Glutamatergic neuron (in vitro differentiated cells): ENCODE measurements around the gene RAB13. TPM values are rescaled to one million over a fixed set of nuclear protein-coding genes. Genes with fewer than 3 reads are reported as not detected.

ENCODE experiments used
- DNase-seq: peaks from one replicate; pipeline ENCODE4 v3.0.0; 2022
- H3K27ac Mint-ChIP-seq: one replicate; pipeline ENCODE4 v1.8.0; 2020; ENCODE audit warnings: mild to moderate bottlenecking, mixed read lengths, inconsistent platforms; ENCODE audit not compliant: unreplicated experiment
- H3K27me3 Mint-ChIP-seq: one replicate; pipeline ENCODE4 v1.8.0; 2020; ENCODE audit warnings: mild to moderate bottlenecking, moderate library complexity, mixed read lengths, inconsistent platforms; ENCODE audit not compliant: unreplicated experiment
- H3K36me3 Mint-ChIP-seq: one replicate; pipeline ENCODE4 v1.8.0; 2020; ENCODE audit warnings: mild to moderate bottlenecking, mixed read lengths, inconsistent platforms; ENCODE audit not compliant: unreplicated experiment
- H3K4me1 Mint-ChIP-seq: one replicate; pipeline ENCODE4 v1.8.0; 2020; ENCODE audit warnings: mild to moderate bottlenecking, low read depth, mixed read lengths, inconsistent platforms; ENCODE audit not compliant: unreplicated experiment
- H3K4me3 Mint-ChIP-seq: one replicate; pipeline ENCODE4 v1.8.0; 2020; ENCODE audit warnings: mild to moderate bottlenecking, mixed read lengths, inconsistent platforms; ENCODE audit not compliant: unreplicated experiment
- H3K9me3 Mint-ChIP-seq: one replicate; pipeline ENCODE4 v1.8.0; 2020; ENCODE audit warnings: mild to moderate bottlenecking, moderate library complexity, mixed read lengths, inconsistent platforms; ENCODE audit not compliant: unreplicated experiment
- CTCF ChIP-seq: fragments of 200-600 bp; sonication (generic); IDR thresholded peaks from one replicate; pipeline ENCODE4 v1.5.0; 2021; ENCODE audit not compliant: partially characterized antibody, unreplicated experiment
- total RNA-seq: library from RNA; stranded (reverse); fragmentation: NEBNext Ultra II Directional; extraction: Animal tissue kit (Norgen Biotek cat#: 25700); gene quantifications from one replicate; pipeline ENCODE4 v1.2.1, GENCODE V29; 2021; ENCODE audit not compliant: unreplicated experiment

Gene RAB13
- total RNA-seq, 1 donor from 2014 or later, result 29.9 TPM

- DNase-seq, result no peak
- peaks cover 7% of the 10 kb centered on the region for H3K9me3 Mint-ChIP-seq
- H3K27me3 Mint-ChIP-seq, result peaks cover 7% of the 10 kb centered on the region
- no peaks in the 10 kb centered on the region for H3K36me3 Mint-ChIP-seq
- peaks cover 3% of the 10 kb centered on the region for H3K4me1 Mint-ChIP-seq
- no peak for TF ChIP-seq CTCF
- H3K4me3 Mint-ChIP-seq, result no peak overlapping the region
- no peak overlapping the region for H3K27ac Mint-ChIP-seq
These were observed 41.4 kb downstream of the RAB13 start for GRCh38 chr1:153944827-153945117.

GRCh38 chr1:153944005-153944826, 41.9 kb downstream of the RAB13 start:
- H3K4me1 Mint-ChIP-seq, result peaks cover 3% of the 10 kb centered on the region
- H3K27me3 Mint-ChIP-seq, result peaks cover 7% of the 10 kb centered on the region
- DNase-seq, result no peak
- H3K4me3 Mint-ChIP-seq, result peak overlapping the region; percentile 26
- peaks cover 7% of the 10 kb centered on the region for H3K9me3 Mint-ChIP-seq
- H3K27ac Mint-ChIP-seq, result no peak overlapping the region
- no peak for TF ChIP-seq CTCF
- no peaks in the 10 kb centered on the region for H3K36me3 Mint-ChIP-seq

- Mint-ChIP-seq H3K27me3 (peaks cover 9% of the 10 kb centered on the region), H3K9me3 (peaks cover 7% of the 10 kb centered on the region), H3K36me3 (no peaks in the 10 kb centered on the region), H3K27ac (no peak overlapping the region), H3K4me1 (peaks cover 3% of the 10 kb centered on the region), H3K4me3 (no peak overlapping the region)
- DNase-seq, result no peak
- no peak for TF ChIP-seq CTCF
These were observed 43.2 kb downstream of the RAB13 start for GRCh38 chr1:153942766-153943549.

GRCh38 chr1:153941826-153942725, 44.1 kb downstream of the RAB13 start:
- Mint-ChIP-seq H3K36me3 (no peaks in the 10 kb centered on the region), H3K4me3 (no peak overlapping the region), H3K9me3 (peaks cover 6% of the 10 kb centered on the region), H3K27me3 (peaks cover 9% of the 10 kb centered on the region), H3K4me1 (peaks cover 3% of the 10 kb centered on the region), H3K27ac (no peak overlapping the region)
- no peak for DNase-seq
- no peak for TF ChIP-seq CTCF
